A673 (cell line): ENCODE measurements around the gene A4GALT. TPM values are rescaled to one million over a fixed set of nuclear protein-coding genes. Genes with fewer than 3 reads are reported as not detected.

Source experiments
- BruUV-seq: library from RNA; stranded (reverse); fragments of 400-500 nt; replicated peaks from 2 replicates; lab custom pipeline; 2021; lab: Mats Ljungman, UMichigan
- CTCF ChIA-PET: fragments of 300-600 bp; sonication (Branson Sonifier 250); formaldehyde crosslinking; loops from one replicate; lab custom pipeline; 2022; ENCODE audit warnings: antibody characterized with exemption; lab: Charles Lee
- POLR2A ChIA-PET: fragments of 300-600 bp; sonication (Branson Sonifier 250); formaldehyde crosslinking; loops from one replicate; lab custom pipeline; 2022; ENCODE audit warnings: antibody characterized with exemption; ENCODE audit not compliant: low non-redundant PET; lab: Charles Lee
- DNase-seq: peaks from one replicate; pipeline ENCODE4 v3.0.0-alpha.2; 2015; ENCODE audit warnings: low spot score
- H3K27ac ChIP-seq: fragments of 200-600 bp; sonication (generic); 2 replicates; pipeline ENCODE4 v1.5.1; 2016; ENCODE audit warnings: mixed run types, low read depth, mild to moderate bottlenecking, mixed read lengths, antibody characterized with exemption, low read length; ENCODE audit not compliant: poor library complexity, severe bottlenecking
- H3K27me3 ChIP-seq: fragments of 200-600 bp; sonication (generic); replicated peaks from 2 replicates; pipeline ENCODE4 v1.6.1; 2017; ENCODE audit warnings: mixed run types, low read depth, mild to moderate bottlenecking, mixed read lengths, antibody characterized with exemption, low read length; ENCODE audit not compliant: insufficient read depth, poor library complexity
- H3K36me3 ChIP-seq: fragments of 200-600 bp; sonication (generic); 2 replicates; pipeline ENCODE4 v1.6.1; 2016; ENCODE audit warnings: mixed run types, mild to moderate bottlenecking, mixed read lengths, antibody characterized with exemption, low read length; ENCODE audit not compliant: insufficient read depth, poor library complexity, severe bottlenecking
- H3K4me1 ChIP-seq: fragments of 200-600 bp; sonication (generic); 2 replicates; pipeline ENCODE4 v1.6.1; 2017; ENCODE audit warnings: mixed run types, mild to moderate bottlenecking, mixed read lengths, antibody characterized with exemption, low read length; ENCODE audit not compliant: insufficient read depth, poor library complexity, severe bottlenecking
- H3K4me3 ChIP-seq: fragments of 200-600 bp; sonication (generic); 2 replicates; pipeline ENCODE4 v1.5.1; 2016; ENCODE audit warnings: low read depth, mixed run types, mild to moderate bottlenecking, mixed read lengths, low read length; ENCODE audit not compliant: poor library complexity, severe bottlenecking
- H3K9me3 ChIP-seq: fragments of 200-600 bp; sonication (generic); 2 replicates; pipeline ENCODE4 v1.6.1; 2016; ENCODE audit warnings: mixed run types, low read depth, mild to moderate bottlenecking, mixed read lengths, antibody characterized with exemption, low read length; ENCODE audit not compliant: poor library complexity, severe bottlenecking
- EZH2 ChIP-seq: fragments of 200-600 bp; sonication (generic); IDR thresholded peaks from 2 replicates; pipeline ENCODE4 v1.6.1; 2017; ENCODE audit warnings: borderline replicate concordance, low read depth, mild to moderate bottlenecking, mixed read lengths, antibody characterized with exemption, low read length; ENCODE audit not compliant: poor library complexity, severe bottlenecking
- intact Hi-C: fragments of 100-400 bp; cut with micrococcal nuclease; formaldehyde crosslinking; loops from one replicate; pipeline ENCODE4 v1.10.0; 2022; ENCODE audit not compliant: unreplicated experiment
- total RNA-seq: library from RNA; stranded (reverse); gene quantifications from 2 replicates; pipeline ENCODE4 v1.2.3, GENCODE V29; 2021
- TF ChIP-seq, protein P1 (sequence below): fragments of 300-800, 200-600 bp; sonication (generic); conservative IDR thresholded peaks from 2 replicates; pipeline ENCODE4 v1.5.1; 2017; ENCODE audit warnings: low read depth, mild to moderate bottlenecking, antibody characterized with exemption, low read length, moderate library complexity, mixed read lengths

Gene A4GALT
- total RNA-seq, 1 experiment from 2014 or later, result 21.9 TPM

DNA sequence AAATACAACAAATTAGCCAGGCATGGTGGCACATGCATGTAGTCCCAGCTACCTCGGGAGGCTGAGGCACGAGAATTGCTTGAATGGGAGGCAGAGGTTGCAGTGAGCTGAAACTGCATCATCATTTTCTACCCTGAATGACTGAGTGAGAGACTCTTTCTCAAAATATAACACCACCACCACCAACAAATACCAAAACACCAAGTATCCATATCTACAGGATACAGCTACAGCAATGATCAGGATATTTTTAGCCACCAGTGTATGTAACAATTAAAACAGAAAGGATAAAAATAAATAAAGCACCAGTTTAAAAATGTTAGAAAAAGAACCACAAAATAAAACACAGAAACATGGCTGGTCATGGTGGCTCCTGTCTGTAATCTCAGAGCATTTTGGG is 13.2 kb downstream of the A4GALT start:
- intact Hi-C loops, result loop anchor here (5.0 kb wide), 1 partner anchor 155 kb away; no protein-coding TSS in a partner anchor
- H3K9me3 ChIP-seq, result peaks cover 11% of the 10 kb centered on the region
- peaks cover 8% of the 10 kb centered on the region for H3K4me1 ChIP-seq
- no peak for TF ChIP-seq EZH2
- TF ChIP-seq, protein P1, sequence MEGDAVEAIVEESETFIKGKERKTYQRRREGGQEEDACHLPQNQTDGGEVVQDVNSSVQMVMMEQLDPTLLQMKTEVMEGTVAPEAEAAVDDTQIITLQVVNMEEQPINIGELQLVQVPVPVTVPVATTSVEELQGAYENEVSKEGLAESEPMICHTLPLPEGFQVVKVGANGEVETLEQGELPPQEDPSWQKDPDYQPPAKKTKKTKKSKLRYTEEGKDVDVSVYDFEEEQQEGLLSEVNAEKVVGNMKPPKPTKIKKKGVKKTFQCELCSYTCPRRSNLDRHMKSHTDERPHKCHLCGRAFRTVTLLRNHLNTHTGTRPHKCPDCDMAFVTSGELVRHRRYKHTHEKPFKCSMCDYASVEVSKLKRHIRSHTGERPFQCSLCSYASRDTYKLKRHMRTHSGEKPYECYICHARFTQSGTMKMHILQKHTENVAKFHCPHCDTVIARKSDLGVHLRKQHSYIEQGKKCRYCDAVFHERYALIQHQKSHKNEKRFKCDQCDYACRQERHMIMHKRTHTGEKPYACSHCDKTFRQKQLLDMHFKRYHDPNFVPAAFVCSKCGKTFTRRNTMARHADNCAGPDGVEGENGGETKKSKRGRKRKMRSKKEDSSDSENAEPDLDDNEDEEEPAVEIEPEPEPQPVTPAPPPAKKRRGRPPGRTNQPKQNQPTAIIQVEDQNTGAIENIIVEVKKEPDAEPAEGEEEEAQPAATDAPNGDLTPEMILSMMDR, result no peak
- peak overlapping the region; percentile 82 for H3K27ac ChIP-seq
- H3K27me3 ChIP-seq, result no peaks in the 10 kb centered on the region
- POLR2A ChIA-PET, result no interaction called here
- CTCF ChIA-PET, result no interaction called here
- H3K4me3 ChIP-seq, result no peak overlapping the region
- no peak for DNase-seq
- peaks cover 3% of the 10 kb centered on the region for H3K36me3 ChIP-seq
- TSS peak; percentile 49 for BruUV-seq

- Histone ChIP-seq H3K27me3 (no peaks in the 10 kb centered on the region), H3K9me3 (peaks cover 6% of the 10 kb centered on the region), H3K27ac (peak overlapping the region; percentile 37), H3K4me1 (peaks cover 8% of the 10 kb centered on the region), H3K36me3 (peaks cover 2% of the 10 kb centered on the region), H3K4me3 (no peak overlapping the region)
- TF ChIP-seq, protein P1, result no peak
- TF ChIP-seq EZH2, result no peak
- BruUV-seq, result no TSS peak
- intact Hi-C loops, result loop anchor here (5.0 kb wide), 1 partner anchor 157 kb away; no protein-coding TSS in a partner anchor
- ChIA-PET CTCF (no interaction called here), POLR2A (interaction anchor here (0.6 kb wide), 1 partner anchor 504 kb away, joined by 15 read pairs; no protein-coding TSS in a partner anchor)
- no peak for DNase-seq
Observed at GRCh38 chr22:42704896-42705295, 15.8 kb downstream of the A4GALT start.

GRCh38 chr22:42702675-42703074 is 18.0 kb downstream of the A4GALT start:
- POLR2A ChIA-PET, result no interaction called here
- BruUV-seq, result no TSS peak
- CTCF ChIA-PET, result no interaction called here

More at GRCh38 chr22:42702675-42703074, 18.0 kb downstream of the A4GALT start:
- Histone ChIP-seq H3K9me3 (no peaks in the 10 kb centered on the region), H3K27me3 (no peaks in the 10 kb centered on the region), H3K4me3 (no peak overlapping the region), H3K36me3 (no peaks in the 10 kb centered on the region), H3K27ac (no peak overlapping the region), H3K4me1 (peaks cover 23% of the 10 kb centered on the region)
- TF ChIP-seq EZH2, result no peak
- TF ChIP-seq, protein P1, result no peak
- DNase-seq, result no peak
- intact Hi-C loops, result no loop called here
